ENCODE data around the gene UBTD2. TPM values are rescaled to one million over a fixed set of nuclear protein-coding genes. Genes with fewer than 3 reads are reported as not detected.

The UBTD2 gene
- total RNA-seq, 4 donors from 2014 or later, result 14.5 to 22.1 (median 16.2) TPM

GRCh38 chr5:172172912-172173563, 110.5 kb downstream of the UBTD2 start:
- ATAC-seq (ENCODE audit: low FRiP score), result no peak
- no peak for TF ChIP-seq CTCF (IDR thresholded peaks at IDR 0.05)
- DNase-seq (ENCODE audit: low spot score), result no peak

GRCh38 chr5:172171118-172171517, 112.4 kb downstream of the UBTD2 start:
- ATAC-seq (ENCODE audit: low FRiP score) (no peak), DNase-seq (ENCODE audit: low spot score) (no peak)
- no peak for TF ChIP-seq CTCF (IDR thresholded peaks at IDR 0.05)

- TF ChIP-seq CTCF (IDR thresholded peaks at IDR 0.05), result no peak
- DNase-seq (ENCODE audit: low spot score) (no peak), ATAC-seq (ENCODE audit: low FRiP score) (no peak)
Measured at GRCh38 chr5:172170251-172170701, 113.3 kb downstream of the UBTD2 start.

- DNase-seq (ENCODE audit: low spot score), result no peak
- no peak for ATAC-seq (ENCODE audit: low FRiP score)
- TF ChIP-seq CTCF (IDR thresholded peaks at IDR 0.05), result no peak
Measured at GRCh38 chr5:172169216-172169615, 114.3 kb downstream of the UBTD2 start.

- no peak for TF ChIP-seq CTCF (IDR thresholded peaks at IDR 0.05)
- DNase-seq (ENCODE audit: low spot score) (no peak), ATAC-seq (ENCODE audit: low FRiP score) (no peak)
Measured at GRCh38 chr5:172168311-172168710, 115.3 kb downstream of the UBTD2 start.

GRCh38 chr5:172167895-172168294, 115.7 kb downstream of the UBTD2 start:
- TF ChIP-seq CTCF (IDR thresholded peaks at IDR 0.05), result no peak

More at GRCh38 chr5:172167895-172168294, 115.7 kb downstream of the UBTD2 start:
- no peak for DNase-seq (ENCODE audit: low spot score)
- no peak for ATAC-seq (ENCODE audit: low FRiP score)

Data from omental fat pad (tissue), 4 donors.